ENCODE data around the gene ALG14. TPM values are rescaled to one million over a fixed set of nuclear protein-coding genes. Genes with fewer than 3 reads are reported as not detected.
A peak's percentile ranks its signal among the peaks of the same experiment; 100 is the strongest.

Gene ALG14
- total and polyA plus RNA-seq, 11 donors: 0.56 to 4.7 (median 3.2) TPM

DNA sequence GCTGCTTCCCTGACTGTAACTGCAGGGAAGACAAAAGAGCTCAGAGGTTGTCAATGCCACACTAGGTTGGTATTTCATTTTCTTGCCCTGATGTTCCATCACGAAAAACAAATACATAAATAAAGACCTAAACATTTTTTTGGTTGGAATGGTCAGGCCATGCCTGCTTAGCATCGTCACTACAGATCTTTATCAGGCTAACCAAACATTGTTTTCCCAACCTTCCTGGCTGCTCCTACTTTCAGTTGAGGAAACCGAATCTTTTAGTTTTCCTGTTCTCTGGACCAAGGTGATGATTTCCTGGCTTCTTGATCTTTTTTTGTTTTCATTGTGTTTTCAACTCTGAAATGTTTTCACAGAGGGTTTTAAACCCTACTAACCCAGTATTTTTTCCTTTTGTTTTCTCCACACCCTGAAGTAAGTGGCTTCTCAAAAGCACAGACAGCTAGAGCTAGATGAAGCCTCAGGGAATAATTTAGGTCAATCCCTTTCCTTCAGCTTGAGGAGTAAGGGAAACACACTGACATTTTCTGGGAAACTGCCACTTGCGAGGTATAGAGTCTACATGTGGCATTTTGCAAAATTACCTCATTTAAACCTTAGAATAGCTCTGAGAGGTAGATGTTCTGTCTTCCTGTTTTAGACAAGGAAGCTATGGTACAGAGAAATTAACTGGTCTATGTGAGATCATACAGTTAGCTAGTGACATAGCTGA, 78.7 kb downstream of the ALG14 start:
- H3K27me3 ChIP-seq: no peaks in the 10 kb centered on the region
- H3K4me1 ChIP-seq: peaks cover 0 to 43% (median 19%) of the 10 kb centered on the region in 12 donors
- intact Hi-C loops (cut with DNase I): no loop called here
- 58 to 71% (median 60%) methylated on average over 4 of the region's 4 CpGs for WGBS, 4 donors
- no peaks in the 10 kb centered on the region for H3K9me3 ChIP-seq
- H3K4me3 ChIP-seq: no peak overlapping the region
- DNase-seq (no peak), ATAC-seq (peak in 1 of 4 donors; percentile 39)
- no peak for TF ChIP-seq POLR2A (IDR thresholded peaks at IDR 0.05)
- TF ChIP-seq, protein P1, sequence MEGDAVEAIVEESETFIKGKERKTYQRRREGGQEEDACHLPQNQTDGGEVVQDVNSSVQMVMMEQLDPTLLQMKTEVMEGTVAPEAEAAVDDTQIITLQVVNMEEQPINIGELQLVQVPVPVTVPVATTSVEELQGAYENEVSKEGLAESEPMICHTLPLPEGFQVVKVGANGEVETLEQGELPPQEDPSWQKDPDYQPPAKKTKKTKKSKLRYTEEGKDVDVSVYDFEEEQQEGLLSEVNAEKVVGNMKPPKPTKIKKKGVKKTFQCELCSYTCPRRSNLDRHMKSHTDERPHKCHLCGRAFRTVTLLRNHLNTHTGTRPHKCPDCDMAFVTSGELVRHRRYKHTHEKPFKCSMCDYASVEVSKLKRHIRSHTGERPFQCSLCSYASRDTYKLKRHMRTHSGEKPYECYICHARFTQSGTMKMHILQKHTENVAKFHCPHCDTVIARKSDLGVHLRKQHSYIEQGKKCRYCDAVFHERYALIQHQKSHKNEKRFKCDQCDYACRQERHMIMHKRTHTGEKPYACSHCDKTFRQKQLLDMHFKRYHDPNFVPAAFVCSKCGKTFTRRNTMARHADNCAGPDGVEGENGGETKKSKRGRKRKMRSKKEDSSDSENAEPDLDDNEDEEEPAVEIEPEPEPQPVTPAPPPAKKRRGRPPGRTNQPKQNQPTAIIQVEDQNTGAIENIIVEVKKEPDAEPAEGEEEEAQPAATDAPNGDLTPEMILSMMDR (IDR thresholded peaks at IDR 0.05): no peak
- H3K27ac ChIP-seq: peak overlapping the region in 11 of 12 donors; percentile 7 to 63 (median 45)
- H3K36me3 ChIP-seq: no peaks in the 10 kb centered on the region

DNA sequence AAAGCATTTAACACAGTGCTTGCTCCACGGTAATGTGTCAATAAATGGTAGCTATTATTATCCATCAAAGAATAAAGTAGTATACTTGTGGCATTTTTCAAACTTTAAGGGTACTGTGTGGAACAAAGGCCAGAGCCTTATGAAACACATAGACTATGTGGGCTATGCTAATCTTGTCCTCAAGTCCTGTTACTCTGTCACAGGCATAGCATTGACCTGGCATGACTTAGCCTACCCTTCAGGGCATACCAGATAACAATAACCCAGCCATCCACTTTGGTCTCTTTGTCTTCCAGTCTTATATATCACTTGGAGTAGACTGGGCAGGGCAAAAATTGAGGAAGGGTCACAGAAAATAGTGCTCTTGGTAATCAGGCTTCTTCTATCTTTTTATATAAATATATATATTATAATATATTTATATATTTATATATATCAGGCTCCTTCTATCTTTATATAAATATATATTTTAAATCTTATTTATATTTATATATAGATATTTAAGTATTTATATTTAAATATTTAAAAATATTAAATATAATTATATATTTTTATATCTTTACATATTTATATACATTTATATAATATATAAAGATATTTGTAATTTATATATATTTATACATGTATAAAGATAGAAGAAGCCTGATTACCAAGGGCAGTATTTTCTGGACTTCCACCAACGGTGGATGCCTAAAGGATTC, 79.7 kb downstream of the ALG14 start:
- peak overlapping the region in 3 of 12 donors; percentile 3 to 12 (median 8) for H3K27ac ChIP-seq
- H3K36me3 ChIP-seq: no peaks in the 10 kb centered on the region
- peaks cover 0 to 43% (median 19%) of the 10 kb centered on the region in 12 donors for H3K4me1 ChIP-seq
- H3K27me3 ChIP-seq: no peaks in the 10 kb centered on the region
- H3K4me3 ChIP-seq: no peak overlapping the region
- H3K9me3 ChIP-seq: no peaks in the 10 kb centered on the region
- ATAC-seq (peak in 3 of 4 donors; percentile 42 to 81 (median 72)), DNase-seq (no peak)
- intact Hi-C loops (cut with DNase I): no loop called here
- WGBS, 4 donors: 51 to 58% (median 56%) methylated on average over 2 of the region's 2 CpGs
- TF ChIP-seq, protein P1 (IDR thresholded peaks at IDR 0.05): no peak
- TF ChIP-seq POLR2A (IDR thresholded peaks at IDR 0.05): no peak

DNA sequence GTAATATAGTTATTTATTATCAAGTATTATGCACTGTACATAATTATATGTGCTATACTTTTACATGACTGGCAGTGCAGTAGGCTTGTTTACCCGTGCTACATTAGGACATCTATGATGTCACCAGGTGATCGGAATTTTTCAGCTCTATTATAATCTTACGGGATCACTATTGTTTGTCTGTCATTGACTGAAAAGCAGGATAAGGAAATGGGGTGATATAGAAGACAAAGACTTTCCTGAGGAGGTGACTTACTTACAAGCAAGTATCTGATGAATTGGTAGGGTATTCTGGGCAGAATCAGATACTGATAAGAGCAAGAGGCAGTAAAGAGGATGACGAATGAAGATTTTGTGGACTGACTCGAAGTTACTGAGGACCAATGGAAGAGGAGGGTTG, 80.6 kb downstream of the ALG14 start:
- Histone ChIP-seq H3K36me3 (no peaks in the 10 kb centered on the region), H3K27me3 (no peaks in the 10 kb centered on the region), H3K9me3 (no peaks in the 10 kb centered on the region), H3K4me1 (peaks cover 0 to 43% (median 19%) of the 10 kb centered on the region in 12 donors), H3K4me3 (no peak overlapping the region), H3K27ac (peak overlapping the region in 1 of 12 donors; percentile 8)
- TF ChIP-seq, protein P1 (IDR thresholded peaks at IDR 0.05): no peak
- TF ChIP-seq POLR2A (IDR thresholded peaks at IDR 0.05): no peak
- DNase-seq: no peak
- peak in 1 of 4 donors; percentile 14 for ATAC-seq
- WGBS, 4 donors: 67 to 77% (median 70%) methylated on average over 5 of the region's 5 CpGs
- intact Hi-C loops (cut with DNase I): no loop called here

DNA sequence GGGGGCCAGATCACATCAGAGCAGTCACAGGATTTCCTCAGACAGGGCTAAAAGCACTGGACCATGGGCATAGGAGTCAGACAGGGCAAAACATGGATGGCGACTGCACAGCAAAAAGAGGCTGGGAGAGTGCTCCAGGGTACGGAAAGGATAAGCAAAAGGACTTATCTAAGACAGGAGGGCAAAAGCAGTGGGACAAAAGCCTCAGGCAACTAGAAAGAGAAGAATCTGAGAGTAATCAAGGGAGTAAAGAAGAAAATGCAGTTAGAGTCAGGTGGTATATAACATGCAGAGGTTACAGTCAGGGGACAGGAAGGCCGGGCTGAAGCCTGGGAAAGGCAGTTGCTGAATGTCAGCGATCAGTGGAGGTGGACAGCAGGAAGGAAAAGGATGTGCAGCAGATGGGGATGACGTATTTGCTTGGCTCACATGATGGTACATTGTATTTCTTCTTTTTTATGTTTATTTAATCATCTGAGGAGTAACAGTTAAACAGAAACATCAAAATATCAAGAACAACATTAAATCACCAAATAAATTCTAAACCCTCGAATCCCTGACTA, 82.8 kb downstream of the ALG14 start:
- intact Hi-C loops (cut with DNase I): no loop called here

More for the DNA sequence above, 82.8 kb downstream of the ALG14 start:
- H3K4me1 ChIP-seq: peaks cover 0 to 36% (median 18%) of the 10 kb centered on the region in 12 donors
- H3K27me3 ChIP-seq: no peaks in the 10 kb centered on the region
- 56 to 62% (median 57%) methylated on average over 6 of the region's 6 CpGs for WGBS, 4 donors
- DNase-seq (peak in 2 of 5 donors; percentile 43 to 60), ATAC-seq (peak; percentile 47 to 88 (median 56))
- no peaks in the 10 kb centered on the region for H3K9me3 ChIP-seq
- TF ChIP-seq, protein P1 (IDR thresholded peaks at IDR 0.05): no peak
- no peak for TF ChIP-seq POLR2A (IDR thresholded peaks at IDR 0.05)
- H3K36me3 ChIP-seq: no peaks in the 10 kb centered on the region
- no peak overlapping the region for H3K4me3 ChIP-seq
- H3K27ac ChIP-seq: peak overlapping the region in 8 of 12 donors; percentile 3 to 80 (median 39)
